Mesothelial cell of epicardium (in vitro differentiated cells): Measurements from ENCODE around the gene UROS. TPM values are rescaled to one million over a fixed set of nuclear protein-coding genes. Genes with fewer than 3 reads are reported as not detected.
A peak's percentile ranks its signal among the peaks of the same experiment; 100 is the strongest.

Experiments
- DNase-seq, 2 experiments: peaks; one replicate each; pipeline ENCODE4 v3.0.0; 2021; ENCODE audit warnings: low spot score in 2 of 2; ENCODE audit not compliant: unreplicated experiment in 2 of 2
- H3K27ac Mint-ChIP-seq: 2 replicates; pipeline ENCODE4 v1.8.0; 2021; ENCODE audit warnings: mixed read lengths
- H3K27me3 Mint-ChIP-seq: 2 replicates; pipeline ENCODE4 v1.8.0; 2021; ENCODE audit warnings: low read depth, mixed read lengths
- H3K36me3 Mint-ChIP-seq: 2 replicates; pipeline ENCODE4 v1.8.0; 2021; ENCODE audit warnings: mixed read lengths
- H3K4me1 Mint-ChIP-seq: 2 replicates; pipeline ENCODE4 v1.8.0; 2021; ENCODE audit warnings: mixed read lengths
- H3K4me3 Mint-ChIP-seq: 2 replicates; pipeline ENCODE4 v1.8.0; 2021; ENCODE audit warnings: mild to moderate bottlenecking, moderate library complexity, mixed read lengths
- H3K9me3 Mint-ChIP-seq: 2 replicates; pipeline ENCODE4 v1.8.0; 2021; ENCODE audit warnings: mixed read lengths
- total RNA-seq: library from RNA; stranded (reverse); gene quantifications from 3 replicates; pipeline ENCODE4 v1.2.1, GENCODE V29; 2021
- TF ChIP-seq, protein P1 (sequence below): fragments of 200-600 bp; sonication (generic); IDR thresholded peaks from one replicate; pipeline ENCODE4 v1.5.0; 2021; ENCODE audit warnings: antibody characterized with exemption; ENCODE audit not compliant: unreplicated experiment

Gene UROS
- total RNA-seq, 1 donor from 2014 or later: 63.2 TPM

DNA sequence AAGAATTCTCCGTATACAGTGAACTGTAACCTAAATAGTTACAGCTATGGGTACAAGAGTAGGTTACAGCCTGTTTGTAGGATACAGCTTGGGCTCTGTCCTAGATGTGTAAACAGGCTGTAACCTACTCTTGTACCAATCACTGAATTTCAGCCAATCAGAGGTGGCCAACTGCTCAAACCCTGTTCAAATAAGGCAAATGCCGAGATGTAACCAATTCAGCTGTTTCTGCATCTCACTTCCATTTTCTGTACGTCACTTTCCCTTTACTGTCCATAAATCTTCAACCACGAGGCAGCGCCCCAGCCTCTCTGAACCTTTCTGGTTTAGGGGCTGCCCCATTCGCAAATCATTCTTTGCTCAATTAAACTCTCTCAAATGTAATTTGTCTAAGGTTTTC, 39.1 kb downstream of the UROS start:
- Mint-ChIP-seq H3K9me3 (peaks cover 7% of the 10 kb centered on the region), H3K4me3 (no peak overlapping the region), H3K27me3 (no peaks in the 10 kb centered on the region), H3K27ac (peak overlapping the region; percentile 75), H3K36me3 (no peaks in the 10 kb centered on the region), H3K4me1 (peaks cover 4% of the 10 kb centered on the region)
- no peak for DNase-seq
- TF ChIP-seq, protein P1, sequence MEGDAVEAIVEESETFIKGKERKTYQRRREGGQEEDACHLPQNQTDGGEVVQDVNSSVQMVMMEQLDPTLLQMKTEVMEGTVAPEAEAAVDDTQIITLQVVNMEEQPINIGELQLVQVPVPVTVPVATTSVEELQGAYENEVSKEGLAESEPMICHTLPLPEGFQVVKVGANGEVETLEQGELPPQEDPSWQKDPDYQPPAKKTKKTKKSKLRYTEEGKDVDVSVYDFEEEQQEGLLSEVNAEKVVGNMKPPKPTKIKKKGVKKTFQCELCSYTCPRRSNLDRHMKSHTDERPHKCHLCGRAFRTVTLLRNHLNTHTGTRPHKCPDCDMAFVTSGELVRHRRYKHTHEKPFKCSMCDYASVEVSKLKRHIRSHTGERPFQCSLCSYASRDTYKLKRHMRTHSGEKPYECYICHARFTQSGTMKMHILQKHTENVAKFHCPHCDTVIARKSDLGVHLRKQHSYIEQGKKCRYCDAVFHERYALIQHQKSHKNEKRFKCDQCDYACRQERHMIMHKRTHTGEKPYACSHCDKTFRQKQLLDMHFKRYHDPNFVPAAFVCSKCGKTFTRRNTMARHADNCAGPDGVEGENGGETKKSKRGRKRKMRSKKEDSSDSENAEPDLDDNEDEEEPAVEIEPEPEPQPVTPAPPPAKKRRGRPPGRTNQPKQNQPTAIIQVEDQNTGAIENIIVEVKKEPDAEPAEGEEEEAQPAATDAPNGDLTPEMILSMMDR: no peak

DNA sequence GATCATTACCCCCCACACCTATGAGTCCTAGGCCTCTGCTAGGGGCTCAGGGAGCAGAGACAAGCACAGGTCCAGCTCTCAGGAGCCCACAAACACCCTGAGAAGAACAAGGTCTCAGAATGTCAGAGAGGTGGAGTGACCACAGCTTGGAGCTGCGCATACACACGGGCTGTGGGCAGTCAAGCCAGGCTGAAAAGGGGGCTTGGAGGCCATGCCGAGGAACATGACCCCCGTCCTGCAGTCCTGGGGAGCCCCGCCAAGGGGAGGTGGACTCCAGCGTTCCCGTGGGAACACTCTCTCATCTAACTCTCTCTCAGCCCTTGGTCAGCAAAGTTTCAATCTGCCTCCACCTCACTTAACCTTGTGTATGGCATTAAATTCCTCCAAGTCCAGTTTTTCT, 39.6 kb downstream of the UROS start:
- no peak overlapping the region for H3K27ac Mint-ChIP-seq
- peaks cover 4% of the 10 kb centered on the region for H3K4me1 Mint-ChIP-seq
- H3K36me3 Mint-ChIP-seq: no peaks in the 10 kb centered on the region
- TF ChIP-seq, protein P1: no peak
- no peak for DNase-seq
- no peaks in the 10 kb centered on the region for H3K27me3 Mint-ChIP-seq
- peaks cover 9% of the 10 kb centered on the region for H3K9me3 Mint-ChIP-seq
- no peak overlapping the region for H3K4me3 Mint-ChIP-seq

GRCh38 chr10:125782616-125783015, 40.4 kb downstream of the UROS start:
- peaks cover 9% of the 10 kb centered on the region for H3K9me3 Mint-ChIP-seq
- no peak overlapping the region for H3K4me3 Mint-ChIP-seq
- DNase-seq: no peak
- no peaks in the 10 kb centered on the region for H3K27me3 Mint-ChIP-seq
- peaks cover 4% of the 10 kb centered on the region for H3K4me1 Mint-ChIP-seq
- H3K36me3 Mint-ChIP-seq: no peaks in the 10 kb centered on the region
- H3K27ac Mint-ChIP-seq: no peak overlapping the region
- TF ChIP-seq, protein P1: no peak

GRCh38 chr10:125782054-125782453, 41.0 kb downstream of the UROS start:
- no peak for DNase-seq
- H3K4me1 Mint-ChIP-seq: peaks cover 4% of the 10 kb centered on the region

DNA sequence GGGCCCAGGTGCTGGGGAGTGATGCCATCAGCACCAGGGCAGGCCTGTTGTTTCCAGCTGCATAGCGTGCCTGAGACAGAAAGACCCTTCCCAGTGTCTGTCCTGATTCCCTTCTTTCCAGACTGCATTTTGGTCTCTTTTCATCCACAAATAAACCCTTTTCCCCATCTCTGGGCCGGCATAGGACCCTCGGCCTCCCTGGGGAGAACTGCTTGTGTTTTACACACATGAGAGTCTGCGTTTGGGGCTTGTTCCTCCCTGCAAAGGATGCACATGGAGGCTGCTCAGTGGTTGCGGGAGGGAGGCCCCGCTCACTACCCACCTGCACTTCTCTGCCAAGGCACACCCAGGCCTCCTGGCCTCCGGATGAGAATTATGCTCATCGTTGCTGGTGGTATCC, 41.7 kb downstream of the UROS start:
- Mint-ChIP-seq H3K4me1 (peaks cover 4% of the 10 kb centered on the region), H3K9me3 (peaks cover 9% of the 10 kb centered on the region), H3K27ac (no peak overlapping the region), H3K27me3 (no peaks in the 10 kb centered on the region), H3K36me3 (no peaks in the 10 kb centered on the region), H3K4me3 (no peak overlapping the region)
- DNase-seq: no peak
- TF ChIP-seq, protein P1: no peak

More at GRCh38 chr10:125782054-125782453, 41.0 kb downstream of the UROS start:
- no peaks in the 10 kb centered on the region for H3K27me3 Mint-ChIP-seq
- no peak overlapping the region for H3K4me3 Mint-ChIP-seq
- H3K27ac Mint-ChIP-seq: no peak overlapping the region
- no peaks in the 10 kb centered on the region for H3K36me3 Mint-ChIP-seq
- TF ChIP-seq, protein P1: no peak
- peaks cover 9% of the 10 kb centered on the region for H3K9me3 Mint-ChIP-seq
